HCT116 (cell line): Measurements from ENCODE around the gene CDH4. TPM values are rescaled to one million over a fixed set of nuclear protein-coding genes. Genes with fewer than 3 reads are reported as not detected.

Experiments used
- ATAC-seq: fragments of 200-7000 bp; cut with Tn5 transposase; 2 replicates; pipeline ENCODE4 v1.9.1; 2020; ENCODE audit warnings: mild to moderate bottlenecking, moderate library complexity
- BruUV-seq: library from RNA; stranded (reverse); fragments of 400-500 nt; replicated peaks from 2 replicates; lab custom pipeline; 2021; lab: Mats Ljungman, UMichigan
- CTCF ChIA-PET: fragments of 300-600 bp; sonication (Branson Sonifier 250); formaldehyde crosslinking; loops from one replicate; lab custom pipeline; 2021; ENCODE audit warnings: antibody characterized with exemption; lab: Charles Lee
- POLR2A ChIA-PET: fragments of 300-600, 350-600 bp; sonication (Branson Sonifier 250); formaldehyde crosslinking; loops from one replicate; lab custom pipeline; 2021; ENCODE audit warnings: antibody characterized with exemption; lab: Charles Lee
- RAD21 ChIA-PET, 2 experiments: fragments of 300-600 bp; sonication (Branson Sonifier 250); formaldehyde crosslinking; loops; one replicate each; lab custom pipeline; 2023; ENCODE audit warnings: low total read pairs in 2 of 2; ENCODE audit not compliant: uncharacterized antibody in 2 of 2, unreplicated experiment in 2 of 2, low non-redundant PET in 1 of 2; lab: Charles Lee
- DNase-seq: peaks from one replicate; pipeline ENCODE4 v3.0.0-alpha.2; 2010; ENCODE audit warnings: low read depth, low spot score
- H2AFZ ChIP-seq: fragments of 200-600 bp; shearing (Covaris generic), sonication (generic); 2 replicates; pipeline ENCODE4 v1.6.1; 2017; ENCODE audit warnings: low read depth, mixed run types, mixed read lengths, antibody characterized with exemption, low read length; ENCODE audit not compliant: poor library complexity, severe bottlenecking
- H3K27ac ChIP-seq: 2 replicates; pipeline ENCODE4 v1.5.1; 2012; ENCODE audit warnings: low read depth, low read length
- H3K27me3 ChIP-seq: fragments of 200-600 bp; sonication (generic); 2 replicates; pipeline ENCODE4 v1.6.1; 2016; ENCODE audit warnings: mixed run types, low read length, mixed read lengths; ENCODE audit not compliant: insufficient read depth
- H3K36me3 ChIP-seq, 2 experiments: fragments of 200-500 bp in 1 of 2; fragments of 200-600 bp in 1 of 2; sonication (Bioruptor generic) in 1 of 2; sonication (generic) in 1 of 2; 2 replicates each; pipeline versions ENCODE4 v1.5.1 to v1.6.1; 2014 to 2016; ENCODE audit warnings: low read length in 2 of 2, inconsistent platforms in 1 of 2, mixed read lengths in 1 of 2, mixed run types in 1 of 2; ENCODE audit not compliant: insufficient read depth in 2 of 2, control insufficient read depth in 1 of 2
- H3K4me1 ChIP-seq, 2 experiments: fragments of 200-600 bp in 1 of 2; sonication (generic) in 1 of 2; 2 replicates each; pipeline versions ENCODE4 v1.5.1 to v1.6.1; 2012 to 2017; ENCODE audit warnings: low read length in 2 of 2, inconsistent platforms in 1 of 2, mild to moderate bottlenecking in 1 of 2, mixed read lengths in 1 of 2, mixed run types in 1 of 2, moderate library complexity in 1 of 2; ENCODE audit not compliant: insufficient read depth in 2 of 2, control insufficient read depth in 1 of 2
- H3K4me2 ChIP-seq: fragments of 200-600 bp; sonication (generic); 2 replicates; pipeline ENCODE4 v1.6.1; 2017; ENCODE audit warnings: mixed run types, low read length, mixed read lengths
- H3K4me3 ChIP-seq, 2 experiments: fragments of 200-600 bp in 1 of 2; sonication (generic) in 1 of 2; replicated peaks in 1 of 2; 2 replicates each; pipeline ENCODE4 v1.5.1; 2011 to 2016; ENCODE audit warnings: low read length in 2 of 2, control low read depth in 1 of 2, low read depth in 1 of 2, mild to moderate bottlenecking in 1 of 2, mixed read lengths in 1 of 2, mixed run types in 1 of 2
- H3K79me2 ChIP-seq: fragments of 200-600 bp; sonication (generic); 2 replicates; pipeline ENCODE4 v1.6.1; 2017; ENCODE audit warnings: mild to moderate bottlenecking, mixed run types, low read length, moderate library complexity, mixed read lengths; ENCODE audit not compliant: insufficient read depth
- H3K9ac ChIP-seq: fragments of 200-600 bp; sonication (generic); 2 replicates; pipeline ENCODE4 v1.6.1; 2016; ENCODE audit warnings: low read length, mixed read lengths
- H3K9me2 ChIP-seq: fragments of 200-600 bp; sonication (generic), shearing (Covaris generic); 2 replicates; pipeline ENCODE4 v1.6.1; 2017; ENCODE audit warnings: mixed run types, mild to moderate bottlenecking, moderate library complexity; ENCODE audit not compliant: insufficient read depth
- H3K9me3 ChIP-seq, 2 experiments: fragments of 200-500 bp in 1 of 2; fragments of 200-600 bp in 1 of 2; sonication (Bioruptor generic) in 1 of 2; sonication (generic) in 1 of 2; 2 replicates each; pipeline ENCODE4 v1.6.1; 2014 to 2017; ENCODE audit warnings: low read length in 2 of 2, mixed read lengths in 2 of 2, inconsistent platforms in 1 of 2, low read depth in 1 of 2, mild to moderate bottlenecking in 1 of 2, mixed run types in 1 of 2, moderate library complexity in 1 of 2; ENCODE audit not compliant: control insufficient read depth in 1 of 2, insufficient read depth in 1 of 2
- H4K20me1 ChIP-seq: fragments of 200-600 bp; sonication (generic), shearing (Covaris generic); 2 replicates; pipeline ENCODE4 v1.6.1; 2017; ENCODE audit warnings: mixed run types, mild to moderate bottlenecking, moderate library complexity; ENCODE audit not compliant: insufficient read depth
- CTCF ChIP-seq, 3 experiments: fragments of 200-600 bp in 1 of 3; sonication (generic) in 1 of 3; IDR thresholded peaks in 2 of 3; conservative IDR thresholded peaks in 1 of 3; 2 replicates each; pipeline ENCODE4 v1.5.1; 2012 to 2017; ENCODE audit warnings: low read depth in 2 of 3, low read length in 2 of 3, antibody characterized with exemption in 1 of 3, borderline replicate concordance in 1 of 3, control low read depth in 1 of 3, mild to moderate bottlenecking in 1 of 3, mixed read lengths in 1 of 3, mixed run types in 1 of 3, moderate library complexity in 1 of 3; ENCODE audit not compliant: insufficient read depth in 1 of 3
- EGR1 ChIP-seq: IDR thresholded peaks from 2 replicates; pipeline ENCODE4 v1.6.1; 2012; ENCODE audit warnings: low read depth
- ELF1 ChIP-seq: IDR thresholded peaks from 2 replicates; pipeline ENCODE4 v1.6.1; 2012; ENCODE audit warnings: low read depth, borderline replicate concordance
- JUND ChIP-seq: IDR thresholded peaks from 2 replicates; pipeline ENCODE4 v1.6.1; 2012
- MAX ChIP-seq: IDR thresholded peaks from 2 replicates; pipeline ENCODE4 v1.6.1; 2012
- REST ChIP-seq: IDR thresholded peaks from 2 replicates; pipeline ENCODE4 v1.6.1; 2012; ENCODE audit warnings: low read depth
- TCF7L2 ChIP-seq: IDR thresholded peaks from 2 replicates; pipeline ENCODE4 v1.7.0; 2011; ENCODE audit warnings: borderline replicate concordance, inconsistent platforms; ENCODE audit not compliant: insufficient read depth, insufficient read length; ENCODE audit errors: extremely low read depth
- YY1 ChIP-seq: IDR thresholded peaks from 2 replicates; pipeline ENCODE4 v1.6.1; 2011; ENCODE audit warnings: low read length, low read depth, moderate library complexity, mild to moderate bottlenecking; ENCODE audit not compliant: insufficient replicate concordance; ENCODE audit errors: extremely low read depth
- ZNF274 ChIP-seq: fragments of 200-500 bp; sonication (Bioruptor generic); IDR thresholded peaks from 2 replicates; pipeline ENCODE4 v1.6.1; 2014; ENCODE audit warnings: mild to moderate bottlenecking, low read depth, low read length, inconsistent platforms
- intact Hi-C: fragments of 100-400 bp; cut with micrococcal nuclease; formaldehyde crosslinking; loops from 2 replicates; pipeline ENCODE4 v1.10.0; 2022
- total RNA-seq: library from RNA; stranded (reverse); gene quantifications from one replicate; pipeline ENCODE4 v1.2.1, GENCODE V29; 2021; ENCODE audit not compliant: unreplicated experiment

CDH4 gene
- total RNA-seq, 1 experiment from 2014 or later = not detected

- TF ChIP-seq CTCF (IDR thresholded peaks at IDR 0.05 in 2 of 3, conservative IDR thresholded peaks at IDR 0.05 in 1 of 3; ENCODE audit: borderline replicate concordance in 1 of 3, insufficient read depth in 1 of 3, low read depth in 2 of 3, low read length in 2 of 3) (no peak), ELF1 (no peak), MAX (no peak), TCF7L2 (no peak)
- TF ChIP-seq, all 23 proteins: peak for 0
Measured at GRCh38 chr20:61443443-61444126, 191.5 kb downstream of the CDH4 start (continued).

- H3K9me2 ChIP-seq = no peaks in the 10 kb centered on the region
- BruUV-seq = no TSS peak
- no peaks in the 10 kb centered on the region for H3K36me3 ChIP-seq
- RAD21 ChIA-PET = no interaction called here
- POLR2A ChIA-PET = no interaction called here
- intact Hi-C loops = no loop called here
- H3K4me1 ChIP-seq = no peaks in the 10 kb centered on the region
- H3K9ac ChIP-seq = no peak overlapping the region
- H3K79me2 ChIP-seq = no peaks in the 10 kb centered on the region
- ATAC-seq (no peak), DNase-seq (no peak)
- no peak overlapping the region for H3K4me3 ChIP-seq
- H3K4me2 ChIP-seq = no peak overlapping the region
- peaks cover 5 to 8% of the 10 kb centered on the region in 2 experiments; a peak in 3 of 4 replicates for H3K9me3 ChIP-seq
- CTCF ChIA-PET = no interaction called here
- no peaks in the 10 kb centered on the region for H4K20me1 ChIP-seq
- TF ChIP-seq REST (no peak), EGR1 (no peak), CTCF (IDR thresholded peaks at IDR 0.05 in 2 of 3, conservative IDR thresholded peaks at IDR 0.05 in 1 of 3; ENCODE audit: borderline replicate concordance in 1 of 3, insufficient read depth in 1 of 3, low read depth in 2 of 3, low read length in 2 of 3) (no peak), YY1 (no peak), TCF7L2 (no peak), ZNF274 (no peak), JUND (no peak), MAX (no peak)
- H2AFZ ChIP-seq = no peak overlapping the region
- no peak overlapping the region for H3K27ac ChIP-seq
- H3K27me3 ChIP-seq = no peaks in the 10 kb centered on the region
Measured at GRCh38 chr20:61444637-61445036, 192.6 kb downstream of the CDH4 start.
